Measurements from ENCODE around the gene PDE3B. TPM values are rescaled to one million over a fixed set of nuclear protein-coding genes. Genes with fewer than 3 reads are reported as not detected.

The PDE3B gene
- total and polyA plus RNA-seq, 2 of the 8 experiments (the other 6 are each of a cell fraction or from before 2014, with no cell fraction given) = 2.7 to 10.9 TPM

DNA sequence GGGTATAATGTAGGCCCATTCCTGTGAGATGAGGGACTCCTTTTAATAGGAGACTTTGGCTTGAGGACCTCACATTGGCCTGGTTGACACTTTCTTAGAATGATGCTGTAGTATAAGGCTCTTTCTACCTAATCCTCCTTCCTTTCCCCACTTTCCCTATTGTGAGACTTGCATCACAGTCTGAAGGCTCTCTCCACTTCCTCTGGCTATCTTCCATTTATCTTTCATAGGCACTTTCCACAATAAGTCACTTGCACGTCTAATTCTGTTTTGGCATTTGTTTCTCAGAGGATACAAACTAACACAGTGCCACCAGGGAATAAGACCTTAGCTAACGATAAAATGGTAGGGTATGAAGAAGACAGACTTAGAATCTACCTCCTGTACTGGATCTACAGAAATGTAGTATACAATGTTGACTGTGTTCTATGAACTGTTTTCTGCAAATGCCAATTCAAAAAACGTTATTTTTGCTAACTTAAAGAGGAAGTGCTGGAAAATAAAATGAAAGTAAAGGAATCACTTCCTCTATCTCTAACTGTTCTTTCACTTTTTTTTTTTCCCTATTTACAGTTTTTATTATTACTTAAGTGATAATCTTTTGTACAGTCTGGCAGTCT, 17.9 kb upstream of the PDE3B start:
- no peaks in the 10 kb centered on the region for H4K20me1 ChIP-seq (replicated peaks in 1 of 2; ENCODE audit: control insufficient read depth in 1 of 2, insufficient read depth in 2 of 2, low read length in 2 of 2)
- 79% methylated on average over 3 of the region's 3 CpGs; no CpG with 5 or more reads in 1 of the 2 experiments for WGBS, 2 experiments (ENCODE audit: extremely low coverage in 1 of 2, insufficient coverage in 1 of 2, insufficient read length in 1 of 2, insufficient replicate concordance in 2 of 2, low coverage in 1 of 2, low lambda C conversion rate in 2 of 2, missing lambda C conversion rate in 1 of 2)
- POLR2A ChIA-PET (ENCODE audit: partially characterized antibody) = no interaction called here
- TF ChIP-seq KDM1A (IDR thresholded peaks at IDR 0.05; ENCODE audit: borderline replicate concordance, low read length) (no peak), RBBP5 (IDR thresholded peaks at IDR 0.05; ENCODE audit: borderline replicate concordance, low read depth, low read length) (no peak), KDM4A (IDR thresholded peaks at IDR 0.05; ENCODE audit: low read depth, low read length, severe bottlenecking) (no peak), SP1 (IDR thresholded peaks at IDR 0.05; ENCODE audit: low read depth, low read length) (no peak), BACH1 (IDR thresholded peaks at IDR 0.05; ENCODE audit: low read length) (no peak), POU5F1 (IDR thresholded peaks at IDR 0.05; ENCODE audit: low read depth, low read length) (no peak), SRF (IDR thresholded peaks at IDR 0.05; ENCODE audit: low read depth, low read length) (no peak), SP4 (IDR thresholded peaks at IDR 0.05; ENCODE audit: low read length) (no peak), JUND (IDR thresholded peaks at IDR 0.05; ENCODE audit: low read length) (no peak), EP300 (IDR thresholded peaks at IDR 0.05; ENCODE audit: borderline replicate concordance in 1 of 2, low read depth in 2 of 2, low read length in 2 of 2) (no peak), SIRT6 (IDR thresholded peaks at IDR 0.05; ENCODE audit: low read length) (no peak)
- TF ChIP-seq, protein P1, sequence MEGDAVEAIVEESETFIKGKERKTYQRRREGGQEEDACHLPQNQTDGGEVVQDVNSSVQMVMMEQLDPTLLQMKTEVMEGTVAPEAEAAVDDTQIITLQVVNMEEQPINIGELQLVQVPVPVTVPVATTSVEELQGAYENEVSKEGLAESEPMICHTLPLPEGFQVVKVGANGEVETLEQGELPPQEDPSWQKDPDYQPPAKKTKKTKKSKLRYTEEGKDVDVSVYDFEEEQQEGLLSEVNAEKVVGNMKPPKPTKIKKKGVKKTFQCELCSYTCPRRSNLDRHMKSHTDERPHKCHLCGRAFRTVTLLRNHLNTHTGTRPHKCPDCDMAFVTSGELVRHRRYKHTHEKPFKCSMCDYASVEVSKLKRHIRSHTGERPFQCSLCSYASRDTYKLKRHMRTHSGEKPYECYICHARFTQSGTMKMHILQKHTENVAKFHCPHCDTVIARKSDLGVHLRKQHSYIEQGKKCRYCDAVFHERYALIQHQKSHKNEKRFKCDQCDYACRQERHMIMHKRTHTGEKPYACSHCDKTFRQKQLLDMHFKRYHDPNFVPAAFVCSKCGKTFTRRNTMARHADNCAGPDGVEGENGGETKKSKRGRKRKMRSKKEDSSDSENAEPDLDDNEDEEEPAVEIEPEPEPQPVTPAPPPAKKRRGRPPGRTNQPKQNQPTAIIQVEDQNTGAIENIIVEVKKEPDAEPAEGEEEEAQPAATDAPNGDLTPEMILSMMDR (IDR thresholded peaks at IDR 0.05; ENCODE audit: control extremely low read depth in 1 of 3, insufficient read depth in 1 of 3, low read depth in 1 of 3, low read length in 3 of 3) = no peak

More for the DNA sequence above, 17.9 kb upstream of the PDE3B start:
- Histone ChIP-seq H3K14ac (ENCODE audit: insufficient read length) (no peak overlapping the region), H2BK5ac (ENCODE audit: low read depth, low read length) (no peak overlapping the region), H3K27ac (ENCODE audit: low read depth, low read length) (no peak overlapping the region), H2AFZ (ENCODE audit: low read length) (no peak overlapping the region), H2BK20ac (ENCODE audit: low read length) (no peak overlapping the region), H3K4me2 (ENCODE audit: insufficient read depth in 1 of 2, low read depth in 2 of 2, low read length in 2 of 2) (no peak overlapping the region), H3K4me3 (ENCODE audit: extremely low read depth in 1 of 4, insufficient read depth in 2 of 4, low read depth in 3 of 4, low read length in 4 of 4) (no peak overlapping the region), H3K9ac (replicated peaks in 1 of 4; ENCODE audit: extremely low read depth in 1 of 4, low read depth in 3 of 4, low read length in 3 of 4) (no peak overlapping the region), H3K79me2 (ENCODE audit: control insufficient read depth in 1 of 2, insufficient read depth in 2 of 2, low read length in 2 of 2) (no peaks in the 10 kb centered on the region), H3K79me1 (ENCODE audit: low read depth, low read length) (no peaks in the 10 kb centered on the region), H4K5ac (ENCODE audit: insufficient read length, low read depth, low read length) (no peak overlapping the region), H3K56ac (replicated peaks; ENCODE audit: insufficient read length, low read depth, low read length) (no peak overlapping the region), H2BK12ac (ENCODE audit: low read depth, low read length) (no peak overlapping the region), H3K23ac (ENCODE audit: insufficient read length) (no peak overlapping the region), H3K23me2 (ENCODE audit: low read depth, low read length) (no peaks in the 10 kb centered on the region), H2AK5ac (ENCODE audit: low read depth, low read length) (no peak overlapping the region), H3K27me3 (replicated peaks in 1 of 4; ENCODE audit: control insufficient read depth in 3 of 4, extremely low read depth in 1 of 4, insufficient read depth in 3 of 4, low read length in 3 of 4) (peaks cover 0 to 1% (median 0%) of the 10 kb centered on the region in 4 experiments; a peak in 1 of 7 replicates), H2BK15ac (ENCODE audit: low read length) (no peak overlapping the region), H4K8ac (ENCODE audit: extremely low read depth, insufficient read depth, low read length) (no peak overlapping the region), H2BK120ac (replicated peaks; ENCODE audit: low read depth, low read length) (no peak overlapping the region), H3K4me1 (replicated peaks in 1 of 4; ENCODE audit: control insufficient read depth in 3 of 4, insufficient read depth in 4 of 4, low read length in 3 of 4) (no peaks in the 10 kb centered on the region), H3K4ac (replicated peaks; ENCODE audit: insufficient read length, low read depth, low read length) (no peak overlapping the region), H3K9me3 (ENCODE audit: insufficient read depth in 2 of 2, low read depth in 1 of 2, low read length in 1 of 2) (no peaks in the 10 kb centered on the region), H3K36me3 (ENCODE audit: control insufficient read depth in 2 of 4, insufficient read depth in 4 of 4, low read length in 3 of 4) (no peaks in the 10 kb centered on the region), H3K18ac (ENCODE audit: extremely low read depth, low read length) (no peak overlapping the region), H4K91ac (replicated peaks; ENCODE audit: insufficient read length, low read length) (no peak overlapping the region)
- CTCF ChIA-PET (ENCODE audit: partially characterized antibody) = interaction anchor here (1.0 to 8.2 kb wide), 2 partner anchors 19 to 281 kb away, joined by 3 to 138 read pairs; no protein-coding TSS in a partner anchor
- FAIRE-seq (no peak), DNase-seq (ENCODE audit: low read depth in 1 of 2, low spot score in 2 of 2) (no peak)

Data from H1 (cell line).